AG04450 (cell line): ENCODE measurements around the gene PALM3. TPM values are rescaled to one million over a fixed set of nuclear protein-coding genes. Genes with fewer than 3 reads are reported as not detected.

Source experiments
- CTCF ChIA-PET: fragments of 300-600, 350-600 bp; formaldehyde crosslinking; extraction: SDS; loops from one replicate; lab custom pipeline; 2022; ENCODE audit warnings: antibody characterized with exemption, inconsistent platforms; lab: Charles Lee
- POLR2A ChIA-PET: fragments of 350-600 bp; formaldehyde crosslinking; extraction: SDS; loops from one replicate; lab custom pipeline; 2021; ENCODE audit warnings: antibody characterized with exemption, inconsistent platforms; lab: Yijun Ruan, JAX
- DNase-seq: peaks from one replicate; pipeline ENCODE4 v3.0.0-alpha.2; 2011; ENCODE audit warnings: low read depth, low spot score
- H3K27ac ChIP-seq: one replicate; pipeline ENCODE4 v1.5.1; 2012; ENCODE audit warnings: low read depth, low read length, control low read depth
- H3K27me3 ChIP-seq: one replicate; pipeline ENCODE4 v1.6.0; 2012; ENCODE audit warnings: low read length; ENCODE audit not compliant: control insufficient read depth, insufficient read depth
- H3K4me3 ChIP-seq: 2 replicates; pipeline ENCODE4 v1.5.1; 2011; ENCODE audit warnings: mild to moderate bottlenecking, low read depth, low read length, control low read depth
- H3K9me3 ChIP-seq: 2 replicates; pipeline ENCODE4 v1.5.1; 2012; ENCODE audit warnings: low read length; ENCODE audit not compliant: control insufficient read depth, insufficient read depth
- polyA minus RNA-seq: library from RNA; depleted of rRNA, polyadenylated mRNA; stranded (reverse); fragments of >200 nt; gene quantifications from 2 replicates; pipeline ENCODE4 v1.2.3, GENCODE V29; 2011; rRNA and poly(A)+ RNA removed
- polyA plus RNA-seq: library from polyadenylated mRNA; depleted of rRNA; stranded (reverse); fragments of >200 nt; gene quantifications from 2 replicates; pipeline ENCODE4 v1.2.3, GENCODE V29; 2011; rRNA removed
- TF ChIP-seq, protein P1 (sequence below): IDR thresholded peaks from 2 replicates; pipeline ENCODE4 v1.5.1; 2011; ENCODE audit warnings: low read depth, low read length, control low read depth, inconsistent platforms

The PALM3 gene, protein sequence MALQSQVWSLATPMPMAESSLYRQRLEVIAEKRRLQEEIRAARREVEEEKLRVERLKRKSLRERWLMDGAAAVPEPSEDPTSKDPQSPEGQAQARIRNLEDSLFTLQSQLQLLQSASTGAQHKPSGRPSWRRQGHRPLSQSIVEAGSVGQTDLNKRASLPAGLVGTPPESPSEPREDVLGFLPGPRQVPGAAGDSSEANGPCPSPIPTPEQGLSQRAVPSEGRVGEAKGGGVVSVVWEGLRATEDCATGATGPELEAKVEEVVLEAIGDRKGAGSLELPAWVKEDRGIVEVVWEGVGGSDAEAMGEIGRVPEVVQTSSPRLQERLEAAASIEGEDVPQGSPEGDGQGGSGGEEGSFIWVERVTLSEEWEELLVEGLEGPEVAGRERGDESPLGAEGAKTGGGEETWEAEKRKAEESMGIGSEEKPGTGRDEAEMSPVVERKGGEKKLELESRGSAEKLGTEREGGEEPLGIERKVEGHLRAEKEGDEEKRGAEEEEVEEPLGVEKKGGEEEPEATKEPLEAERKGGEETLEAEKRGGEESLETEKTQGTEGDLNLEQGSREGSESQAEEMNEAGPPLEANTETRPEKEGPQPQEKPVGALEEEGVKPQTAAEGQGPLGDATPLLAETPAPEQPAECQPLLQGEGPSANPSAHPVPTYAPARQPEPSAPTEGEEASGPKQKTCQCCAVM
- polyA plus RNA-seq (0.43 and 0.51 TPM in 2 replicates), polyA minus RNA-seq (0.22 and 0.41 TPM in 2 replicates)

DNA sequence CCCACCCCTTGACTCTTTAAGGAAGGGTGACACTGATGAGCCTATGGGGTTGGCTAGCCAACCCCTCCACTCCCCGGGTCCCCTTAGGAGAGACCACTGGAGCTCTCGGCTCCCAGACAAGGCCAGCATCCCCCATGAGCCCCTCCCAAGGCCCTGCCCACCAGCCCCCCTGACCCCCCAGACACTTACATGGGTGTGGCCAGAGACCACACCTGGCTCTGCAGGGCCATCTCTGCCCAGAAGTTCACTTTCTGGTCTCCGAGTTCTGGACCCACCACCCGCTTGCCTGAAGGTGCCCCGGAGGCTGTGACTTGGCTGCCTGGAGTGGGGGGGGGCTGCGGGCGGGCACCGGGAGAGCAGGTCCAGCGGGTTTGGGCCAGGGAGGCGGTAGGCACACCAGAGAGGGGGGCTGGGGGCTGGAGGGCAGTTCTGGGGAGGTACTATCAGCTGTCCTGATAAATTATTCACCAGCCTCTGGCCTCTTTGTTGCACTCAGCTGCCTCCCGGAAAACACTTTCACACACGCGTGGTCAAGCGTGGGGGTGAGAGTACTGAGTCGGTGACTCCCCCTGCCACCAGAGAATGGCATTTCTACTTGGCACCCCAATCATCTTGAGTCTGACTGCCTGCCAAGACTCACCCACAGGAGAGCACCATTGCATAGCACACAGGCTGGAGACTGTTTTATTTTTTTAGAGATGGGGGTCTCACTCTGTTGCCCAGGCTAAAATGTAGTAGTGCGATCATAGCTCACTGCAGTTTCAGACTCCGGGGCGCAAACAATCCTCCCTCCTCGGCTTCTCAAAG, at the start of gene PALM3:
TSS of gene PALM3 (minus strand) at position 326 of the 807 bp plus-strand sequence. CDS start at position 230, 96 bp downstream.
- POLR2A ChIA-PET: interaction anchor here (0.6 kb wide), 1 partner anchor 17 kb away, joined by 4 read pairs; no protein-coding TSS in a partner anchor
- TF ChIP-seq, protein P1, sequence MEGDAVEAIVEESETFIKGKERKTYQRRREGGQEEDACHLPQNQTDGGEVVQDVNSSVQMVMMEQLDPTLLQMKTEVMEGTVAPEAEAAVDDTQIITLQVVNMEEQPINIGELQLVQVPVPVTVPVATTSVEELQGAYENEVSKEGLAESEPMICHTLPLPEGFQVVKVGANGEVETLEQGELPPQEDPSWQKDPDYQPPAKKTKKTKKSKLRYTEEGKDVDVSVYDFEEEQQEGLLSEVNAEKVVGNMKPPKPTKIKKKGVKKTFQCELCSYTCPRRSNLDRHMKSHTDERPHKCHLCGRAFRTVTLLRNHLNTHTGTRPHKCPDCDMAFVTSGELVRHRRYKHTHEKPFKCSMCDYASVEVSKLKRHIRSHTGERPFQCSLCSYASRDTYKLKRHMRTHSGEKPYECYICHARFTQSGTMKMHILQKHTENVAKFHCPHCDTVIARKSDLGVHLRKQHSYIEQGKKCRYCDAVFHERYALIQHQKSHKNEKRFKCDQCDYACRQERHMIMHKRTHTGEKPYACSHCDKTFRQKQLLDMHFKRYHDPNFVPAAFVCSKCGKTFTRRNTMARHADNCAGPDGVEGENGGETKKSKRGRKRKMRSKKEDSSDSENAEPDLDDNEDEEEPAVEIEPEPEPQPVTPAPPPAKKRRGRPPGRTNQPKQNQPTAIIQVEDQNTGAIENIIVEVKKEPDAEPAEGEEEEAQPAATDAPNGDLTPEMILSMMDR: no peak
- no peaks in the 10 kb centered on the region for H3K9me3 ChIP-seq
- peaks cover 14% of the 10 kb centered on the region for H3K27me3 ChIP-seq
- CTCF ChIA-PET: interaction anchor here (1.6 to 4.2 kb wide), 2 partner anchors 9 kb away, joined by 4 to 68 read pairs; partner anchors contain the start of gene MISP3
- DNase-seq: no peak
- H3K27ac ChIP-seq: no peak within 1 kb of the TSS
- no peak within 1 kb of the TSS for H3K4me3 ChIP-seq

DNA sequence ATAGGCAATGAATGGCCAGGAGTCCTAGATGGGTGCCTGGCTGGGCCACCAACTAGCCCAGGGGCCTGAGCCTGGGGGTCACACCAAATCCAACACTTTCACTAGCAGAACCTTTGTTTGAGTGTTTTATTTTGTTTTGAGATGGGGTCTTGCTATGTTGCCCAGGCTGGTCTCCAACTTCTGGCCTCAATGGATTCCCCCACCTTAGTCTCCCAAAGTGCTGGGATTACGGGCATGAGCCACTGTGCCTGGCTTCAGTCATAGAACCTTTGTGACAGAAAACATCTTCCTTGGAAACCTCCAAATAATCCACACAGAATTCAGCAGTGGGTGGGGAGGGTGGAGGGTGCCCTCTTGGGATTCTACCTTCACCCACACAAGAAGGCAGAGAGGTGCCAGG, 49.6 kb upstream of the PALM3 start:
- DNase-seq: no peak
- TF ChIP-seq, protein P1: no peak
- Histone ChIP-seq H3K9me3 (no peaks in the 10 kb centered on the region), H3K27me3 (no peaks in the 10 kb centered on the region), H3K27ac (no peak overlapping the region), H3K4me3 (no peak overlapping the region)
- CTCF ChIA-PET: no interaction called here
- POLR2A ChIA-PET: no interaction called here

DNA sequence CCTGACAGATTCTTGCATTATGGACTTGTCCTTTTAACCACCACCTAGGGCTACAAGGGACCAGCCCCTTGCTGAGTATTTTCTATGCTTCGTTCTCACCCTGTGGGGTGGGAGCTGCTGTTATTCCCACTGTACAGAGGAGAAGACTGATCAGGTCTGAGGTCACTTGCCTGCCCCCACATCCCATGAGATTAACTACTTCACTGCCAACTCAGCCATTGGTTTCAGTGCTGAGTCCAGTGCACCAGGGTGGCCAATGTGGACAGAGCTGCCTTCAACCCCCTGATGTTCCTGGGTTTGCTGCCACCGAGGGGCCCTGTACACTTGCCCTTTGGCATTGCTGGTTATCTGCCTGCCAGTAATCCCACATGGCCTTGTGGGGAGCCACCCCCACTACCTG, 48.8 kb upstream of the PALM3 start:
- Histone ChIP-seq H3K9me3 (no peaks in the 10 kb centered on the region), H3K4me3 (no peak overlapping the region), H3K27ac (no peak overlapping the region), H3K27me3 (no peaks in the 10 kb centered on the region)
- DNase-seq: no peak
- CTCF ChIA-PET: interaction anchor here (0.6 kb wide), 1 partner anchor 35 kb away, joined by 3 read pairs; no protein-coding TSS in a partner anchor
- TF ChIP-seq, protein P1: no peak
- POLR2A ChIA-PET: no interaction called here

DNA sequence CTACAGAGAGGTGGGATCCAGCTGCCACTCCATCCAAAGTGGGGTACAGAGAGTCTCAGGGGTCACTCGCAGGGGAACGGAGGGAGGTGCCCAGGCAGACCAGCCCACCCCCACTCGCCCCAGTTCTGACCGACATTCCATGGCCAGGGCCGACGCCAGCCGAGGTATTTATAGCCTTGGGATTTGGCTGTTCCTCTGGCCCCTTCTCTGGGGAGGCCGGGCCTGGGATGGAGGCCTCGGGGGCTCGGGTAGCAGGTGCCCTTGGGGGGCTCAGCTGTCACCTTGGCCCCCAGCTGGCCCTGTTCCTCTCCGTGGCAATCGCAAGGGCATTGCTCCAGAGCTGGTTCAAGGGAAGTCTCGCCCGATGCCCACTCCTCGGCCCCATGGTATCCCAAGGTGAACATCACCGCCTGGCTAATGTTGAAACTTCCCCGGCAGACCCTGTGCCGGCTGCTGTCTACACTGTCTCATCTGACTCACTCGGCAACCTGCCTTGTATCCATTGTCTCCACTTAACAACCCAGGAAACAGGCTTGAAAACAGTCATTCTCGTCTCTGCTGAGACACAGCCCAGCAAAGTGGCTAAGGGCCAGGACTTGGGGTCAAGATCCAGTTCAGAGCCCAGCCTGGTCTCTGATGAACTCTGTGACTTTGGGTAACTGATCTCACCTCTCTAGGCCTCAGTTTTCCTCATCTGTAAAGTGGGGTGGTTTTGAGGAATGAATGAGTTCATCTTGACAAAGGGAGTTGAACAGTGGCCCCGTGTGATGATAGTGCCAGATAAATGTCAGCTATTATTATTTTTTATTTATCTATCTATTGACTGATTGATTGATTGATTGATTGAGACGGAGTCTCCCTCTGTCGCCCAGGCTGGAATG, 45.9 kb upstream of the PALM3 start:
- ChIA-PET CTCF (no interaction called here), POLR2A (no interaction called here)
- no peak overlapping the region for H3K4me3 ChIP-seq
- no peak overlapping the region for H3K27ac ChIP-seq
- TF ChIP-seq, protein P1: no peak
- DNase-seq: no peak
- H3K27me3 ChIP-seq: no peaks in the 10 kb centered on the region
- no peaks in the 10 kb centered on the region for H3K9me3 ChIP-seq
